ENCODE measurements around the gene SAMD13.

DNA sequence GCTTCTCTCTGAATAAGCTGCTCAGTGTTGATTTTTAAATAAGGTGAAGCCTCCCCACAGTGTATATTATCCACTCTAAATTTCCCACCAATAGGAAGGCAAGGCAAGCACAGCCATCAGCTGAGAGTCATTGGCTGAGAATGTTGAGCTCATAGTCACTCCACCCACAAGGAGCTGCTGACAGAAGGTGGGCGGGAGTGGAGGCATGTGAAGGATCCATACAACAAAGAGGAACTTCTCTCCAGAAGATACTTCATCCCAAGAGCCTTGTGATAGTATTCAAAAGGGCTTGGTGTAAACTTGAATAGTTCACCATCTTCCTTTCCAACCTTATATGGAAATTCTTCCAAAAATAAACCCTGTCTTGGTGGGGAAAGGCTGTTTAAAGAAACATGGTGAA lies 42.8 kb downstream of the SAMD13 start:
- TF ChIP-seq, protein P1, sequence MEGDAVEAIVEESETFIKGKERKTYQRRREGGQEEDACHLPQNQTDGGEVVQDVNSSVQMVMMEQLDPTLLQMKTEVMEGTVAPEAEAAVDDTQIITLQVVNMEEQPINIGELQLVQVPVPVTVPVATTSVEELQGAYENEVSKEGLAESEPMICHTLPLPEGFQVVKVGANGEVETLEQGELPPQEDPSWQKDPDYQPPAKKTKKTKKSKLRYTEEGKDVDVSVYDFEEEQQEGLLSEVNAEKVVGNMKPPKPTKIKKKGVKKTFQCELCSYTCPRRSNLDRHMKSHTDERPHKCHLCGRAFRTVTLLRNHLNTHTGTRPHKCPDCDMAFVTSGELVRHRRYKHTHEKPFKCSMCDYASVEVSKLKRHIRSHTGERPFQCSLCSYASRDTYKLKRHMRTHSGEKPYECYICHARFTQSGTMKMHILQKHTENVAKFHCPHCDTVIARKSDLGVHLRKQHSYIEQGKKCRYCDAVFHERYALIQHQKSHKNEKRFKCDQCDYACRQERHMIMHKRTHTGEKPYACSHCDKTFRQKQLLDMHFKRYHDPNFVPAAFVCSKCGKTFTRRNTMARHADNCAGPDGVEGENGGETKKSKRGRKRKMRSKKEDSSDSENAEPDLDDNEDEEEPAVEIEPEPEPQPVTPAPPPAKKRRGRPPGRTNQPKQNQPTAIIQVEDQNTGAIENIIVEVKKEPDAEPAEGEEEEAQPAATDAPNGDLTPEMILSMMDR (IDR thresholded peaks at IDR 0.05): no peak
- TF ChIP-seq POLR2A (IDR thresholded peaks at IDR 0.05): no peak
- TF ChIP-seq POLR2AphosphoS5 (IDR thresholded peaks at IDR 0.05): no peak

Data from sigmoid colon (tissue), 4 donors.